ENCODE data around the gene NPC1L1. TPM values are rescaled to one million over a fixed set of nuclear protein-coding genes. Genes with fewer than 3 reads are reported as not detected.

NPC1L1 gene
- total and polyA plus RNA-seq, 2 of the 13 experiments (the other 11 are each of a cell fraction or from before 2014, with no cell fraction given) = 4.8 to 14.5 TPM

DNA sequence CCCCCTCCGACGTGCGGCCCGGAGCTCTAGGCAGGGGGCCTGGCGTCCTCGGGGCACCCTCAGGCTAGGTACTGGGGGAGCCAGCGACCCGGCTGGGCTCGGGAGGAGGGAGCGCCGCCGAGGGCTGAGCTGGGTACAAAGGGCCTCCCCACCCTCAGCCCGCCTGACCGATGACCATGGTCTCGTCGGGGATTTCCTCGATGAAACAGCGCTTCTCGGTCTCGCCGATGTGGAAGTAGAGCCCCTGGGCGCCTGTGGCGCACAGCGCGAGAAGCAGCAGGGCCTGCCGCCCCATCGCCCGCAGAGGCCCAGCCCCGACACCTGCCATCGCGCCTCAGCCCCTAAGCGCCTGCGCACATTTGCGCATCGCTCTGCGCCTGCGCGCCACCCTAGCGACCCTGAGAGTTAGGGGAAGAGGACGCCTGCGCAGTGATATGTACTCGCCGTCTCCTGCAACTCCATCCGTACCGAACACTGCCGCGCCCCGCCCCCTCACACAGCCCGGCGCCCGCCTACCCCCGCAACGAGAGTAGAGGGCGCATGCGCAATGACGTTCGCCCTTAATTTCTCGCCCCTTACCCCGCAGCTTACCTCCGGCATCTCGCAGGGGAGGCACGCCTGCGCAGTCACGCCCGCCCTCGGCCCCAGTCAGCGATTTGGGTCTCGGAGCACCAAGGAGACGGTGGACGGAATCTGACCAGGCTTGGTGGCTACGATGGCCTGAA lies 40.9 kb upstream of the NPC1L1 start, which contains the start of gene TMED4 (continued):
- TF ChIP-seq, protein P1, sequence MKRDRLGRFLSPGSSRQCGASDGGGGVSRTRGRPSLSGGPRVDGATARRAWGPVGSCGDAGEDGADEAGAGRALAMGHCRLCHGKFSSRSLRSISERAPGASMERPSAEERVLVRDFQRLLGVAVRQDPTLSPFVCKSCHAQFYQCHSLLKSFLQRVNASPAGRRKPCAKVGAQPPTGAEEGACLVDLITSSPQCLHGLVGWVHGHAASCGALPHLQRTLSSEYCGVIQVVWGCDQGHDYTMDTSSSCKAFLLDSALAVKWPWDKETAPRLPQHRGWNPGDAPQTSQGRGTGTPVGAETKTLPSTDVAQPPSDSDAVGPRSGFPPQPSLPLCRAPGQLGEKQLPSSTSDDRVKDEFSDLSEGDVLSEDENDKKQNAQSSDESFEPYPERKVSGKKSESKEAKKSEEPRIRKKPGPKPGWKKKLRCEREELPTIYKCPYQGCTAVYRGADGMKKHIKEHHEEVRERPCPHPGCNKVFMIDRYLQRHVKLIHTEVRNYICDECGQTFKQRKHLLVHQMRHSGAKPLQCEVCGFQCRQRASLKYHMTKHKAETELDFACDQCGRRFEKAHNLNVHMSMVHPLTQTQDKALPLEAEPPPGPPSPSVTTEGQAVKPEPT (CRISPR knock-in tag; IDR thresholded peaks at IDR 0.05; ENCODE audit: low read depth) = peak; percentile 57; the same call in 1 of the 2 replicates
- TF ChIP-seq, protein P2, sequence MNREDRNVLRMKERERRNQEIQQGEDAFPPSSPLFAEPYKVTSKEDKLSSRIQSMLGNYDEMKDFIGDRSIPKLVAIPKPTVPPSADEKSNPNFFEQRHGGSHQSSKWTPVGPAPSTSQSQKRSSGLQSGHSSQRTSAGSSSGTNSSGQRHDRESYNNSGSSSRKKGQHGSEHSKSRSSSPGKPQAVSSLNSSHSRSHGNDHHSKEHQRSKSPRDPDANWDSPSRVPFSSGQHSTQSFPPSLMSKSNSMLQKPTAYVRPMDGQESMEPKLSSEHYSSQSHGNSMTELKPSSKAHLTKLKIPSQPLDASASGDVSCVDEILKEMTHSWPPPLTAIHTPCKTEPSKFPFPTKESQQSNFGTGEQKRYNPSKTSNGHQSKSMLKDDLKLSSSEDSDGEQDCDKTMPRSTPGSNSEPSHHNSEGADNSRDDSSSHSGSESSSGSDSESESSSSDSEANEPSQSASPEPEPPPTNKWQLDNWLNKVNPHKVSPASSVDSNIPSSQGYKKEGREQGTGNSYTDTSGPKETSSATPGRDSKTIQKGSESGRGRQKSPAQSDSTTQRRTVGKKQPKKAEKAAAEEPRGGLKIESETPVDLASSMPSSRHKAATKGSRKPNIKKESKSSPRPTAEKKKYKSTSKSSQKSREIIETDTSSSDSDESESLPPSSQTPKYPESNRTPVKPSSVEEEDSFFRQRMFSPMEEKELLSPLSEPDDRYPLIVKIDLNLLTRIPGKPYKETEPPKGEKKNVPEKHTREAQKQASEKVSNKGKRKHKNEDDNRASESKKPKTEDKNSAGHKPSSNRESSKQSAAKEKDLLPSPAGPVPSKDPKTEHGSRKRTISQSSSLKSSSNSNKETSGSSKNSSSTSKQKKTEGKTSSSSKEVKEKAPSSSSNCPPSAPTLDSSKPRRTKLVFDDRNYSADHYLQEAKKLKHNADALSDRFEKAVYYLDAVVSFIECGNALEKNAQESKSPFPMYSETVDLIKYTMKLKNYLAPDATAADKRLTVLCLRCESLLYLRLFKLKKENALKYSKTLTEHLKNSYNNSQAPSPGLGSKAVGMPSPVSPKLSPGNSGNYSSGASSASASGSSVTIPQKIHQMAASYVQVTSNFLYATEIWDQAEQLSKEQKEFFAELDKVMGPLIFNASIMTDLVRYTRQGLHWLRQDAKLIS (CRISPR knock-in tag; IDR thresholded peaks at IDR 0.05) = no peak
- TF ChIP-seq ZBTB7B (CRISPR knock-in tag; IDR thresholded peaks at IDR 0.05) (no peak), RBM39 (IDR thresholded peaks at IDR 0.05; ENCODE audit: low read depth, low read length, poor library complexity, severe bottlenecking) (peak; percentile 34), SMC3 (IDR thresholded peaks at IDR 0.05; ENCODE audit: low read length) (no peak), ZNF563 (CRISPR knock-in tag; IDR thresholded peaks at IDR 0.05) (no peak; the same call in 1 of the 2 replicates), AGO1 (IDR thresholded peaks at IDR 0.05; ENCODE audit: low read depth, low read length, poor library complexity, severe bottlenecking) (no peak), NFKB2 (CRISPR knock-in tag; IDR thresholded peaks at IDR 0.05; ENCODE audit: borderline replicate concordance) (peak; percentile 67; the same call in 1 of the 2 replicates), ZNF724P (CRISPR knock-in tag; IDR thresholded peaks at IDR 0.05; ENCODE audit: borderline replicate concordance) (no peak), ARNT2 (CRISPR knock-in tag; IDR thresholded peaks at IDR 0.05; ENCODE audit: low read depth) (0 out of 2 replicates have a peak, but pooled peaks have one; percentile 55), MEIS2 (CRISPR knock-in tag; IDR thresholded peaks at IDR 0.05) (no peak; the same call in 1 of the 2 replicates), ISX (CRISPR knock-in tag; conservative IDR thresholded peaks at IDR 0.05) (no peak), ZNF629 (CRISPR knock-in tag; conservative IDR thresholded peaks at IDR 0.05) (no peak), KMT2B (CRISPR knock-in tag; IDR thresholded peaks at IDR 0.05) (0 out of 2 replicates have a peak, but pooled peaks have one; percentile 20), DNMT3B (CRISPR knock-in tag; conservative IDR thresholded peaks at IDR 0.05) (0 out of 2 replicates have a peak, but pooled peaks have one; percentile 30), ATAD3A (CRISPR knock-in tag; IDR thresholded peaks at IDR 0.05) (no peak), ZNF776 (CRISPR knock-in tag; IDR thresholded peaks at IDR 0.05) (no peak; the same call in 1 of the 2 replicates)
- TF ChIP-seq, protein P3, sequence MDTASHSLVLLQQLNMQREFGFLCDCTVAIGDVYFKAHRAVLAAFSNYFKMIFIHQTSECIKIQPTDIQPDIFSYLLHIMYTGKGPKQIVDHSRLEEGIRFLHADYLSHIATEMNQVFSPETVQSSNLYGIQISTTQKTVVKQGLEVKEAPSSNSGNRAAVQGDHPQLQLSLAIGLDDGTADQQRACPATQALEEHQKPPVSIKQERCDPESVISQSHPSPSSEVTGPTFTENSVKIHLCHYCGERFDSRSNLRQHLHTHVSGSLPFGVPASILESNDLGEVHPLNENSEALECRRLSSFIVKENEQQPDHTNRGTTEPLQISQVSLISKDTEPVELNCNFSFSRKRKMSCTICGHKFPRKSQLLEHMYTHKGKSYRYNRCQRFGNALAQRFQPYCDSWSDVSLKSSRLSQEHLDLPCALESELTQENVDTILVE (CRISPR knock-in tag; IDR thresholded peaks at IDR 0.05) = no peak
- TF ChIP-seq, protein P4, sequence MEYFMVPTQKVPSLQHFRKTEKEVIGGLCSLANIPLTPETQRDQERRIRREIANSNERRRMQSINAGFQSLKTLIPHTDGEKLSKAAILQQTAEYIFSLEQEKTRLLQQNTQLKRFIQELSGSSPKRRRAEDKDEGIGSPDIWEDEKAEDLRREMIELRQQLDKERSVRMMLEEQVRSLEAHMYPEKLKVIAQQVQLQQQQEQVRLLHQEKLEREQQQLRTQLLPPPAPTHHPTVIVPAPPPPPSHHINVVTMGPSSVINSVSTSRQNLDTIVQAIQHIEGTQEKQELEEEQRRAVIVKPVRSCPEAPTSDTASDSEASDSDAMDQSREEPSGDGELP (IDR thresholded peaks at IDR 0.05; ENCODE audit: borderline replicate concordance, low read depth) = no peak; the same call in 1 of the 2 replicates

Measured in HepG2 (cell line).